ENCODE data around the gene HSPG2. TPM values are rescaled to one million over a fixed set of nuclear protein-coding genes. Genes with fewer than 3 reads are reported as not detected.

HSPG2 gene
- total and polyA plus RNA-seq, 8 donors = 150 to 434 (median 196) TPM

DNA sequence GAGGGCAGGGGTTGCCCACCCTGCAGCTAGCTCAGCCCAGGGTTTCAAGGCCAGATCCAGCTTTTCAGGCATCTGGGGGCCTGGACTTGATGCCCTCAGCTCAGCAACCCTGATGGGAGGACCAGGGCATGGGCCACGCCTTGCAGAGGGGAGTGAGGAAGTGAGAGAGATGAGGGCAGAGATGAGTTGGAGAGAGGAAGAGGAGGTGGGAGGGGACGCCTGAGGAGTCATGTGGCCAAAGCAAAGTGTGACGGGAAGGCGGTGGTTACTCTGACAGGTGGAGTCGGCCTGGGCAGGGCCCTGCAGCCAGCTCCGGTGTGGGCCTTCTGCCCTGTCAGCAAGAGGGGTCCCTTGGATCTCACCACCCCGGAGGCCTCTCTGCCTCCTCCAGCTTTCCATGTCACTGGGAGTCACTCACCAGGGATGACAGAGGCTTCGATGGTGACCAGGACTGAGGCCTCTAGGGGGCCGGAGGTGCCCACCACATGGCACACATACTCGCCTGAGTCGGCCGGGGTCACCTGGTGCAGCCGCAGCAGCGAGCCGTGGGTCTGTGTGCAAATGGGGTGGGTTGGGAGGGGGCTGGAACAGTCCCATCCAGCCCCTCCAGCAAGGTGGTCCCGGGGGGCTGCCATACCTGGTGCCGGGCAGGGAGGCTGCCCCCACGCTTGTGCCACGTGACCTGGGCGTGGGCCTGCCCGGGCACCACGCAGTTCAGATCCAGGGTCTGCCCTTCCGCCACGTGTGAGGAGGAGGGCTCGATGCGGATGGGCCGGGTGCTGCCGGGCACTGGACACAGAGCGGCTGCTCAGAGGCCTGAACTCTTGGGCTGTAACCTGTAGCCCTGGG, 84.6 kb downstream of the HSPG2 start:
- TF ChIP-seq CTCF (IDR thresholded peaks at IDR 0.05) = no peak
- Histone ChIP-seq H3K27me3 (no peaks in the 10 kb centered on the region), H3K9me3 (no peaks in the 10 kb centered on the region), H3K27ac (no peak overlapping the region), H3K4me3 (no peak overlapping the region), H3K36me3 (peaks cover 0 to 100% of the 10 kb centered on the region in 2 donors), H3K4me1 (no peaks in the 10 kb centered on the region)
- ATAC-seq (no peak), DNase-seq (peak in 1 of 4 donors; percentile 65)
- intact Hi-C loops (cut with DNase I) = no loop called here

- intact Hi-C loops (cut with DNase I) = no loop called here
- TF ChIP-seq CTCF (IDR thresholded peaks at IDR 0.05) = no peak
- Histone ChIP-seq H3K9me3 (no peaks in the 10 kb centered on the region), H3K27ac (no peak overlapping the region), H3K4me3 (no peak overlapping the region), H3K4me1 (no peaks in the 10 kb centered on the region), H3K27me3 (no peaks in the 10 kb centered on the region), H3K36me3 (peaks cover 0 to 100% of the 10 kb centered on the region in 2 donors)
- DNase-seq (peak in 1 of 4 donors; percentile 66), ATAC-seq (no peak)
Observed at GRCh38 chr1:21851430-21852250, 85.5 kb downstream of the HSPG2 start.

DNA sequence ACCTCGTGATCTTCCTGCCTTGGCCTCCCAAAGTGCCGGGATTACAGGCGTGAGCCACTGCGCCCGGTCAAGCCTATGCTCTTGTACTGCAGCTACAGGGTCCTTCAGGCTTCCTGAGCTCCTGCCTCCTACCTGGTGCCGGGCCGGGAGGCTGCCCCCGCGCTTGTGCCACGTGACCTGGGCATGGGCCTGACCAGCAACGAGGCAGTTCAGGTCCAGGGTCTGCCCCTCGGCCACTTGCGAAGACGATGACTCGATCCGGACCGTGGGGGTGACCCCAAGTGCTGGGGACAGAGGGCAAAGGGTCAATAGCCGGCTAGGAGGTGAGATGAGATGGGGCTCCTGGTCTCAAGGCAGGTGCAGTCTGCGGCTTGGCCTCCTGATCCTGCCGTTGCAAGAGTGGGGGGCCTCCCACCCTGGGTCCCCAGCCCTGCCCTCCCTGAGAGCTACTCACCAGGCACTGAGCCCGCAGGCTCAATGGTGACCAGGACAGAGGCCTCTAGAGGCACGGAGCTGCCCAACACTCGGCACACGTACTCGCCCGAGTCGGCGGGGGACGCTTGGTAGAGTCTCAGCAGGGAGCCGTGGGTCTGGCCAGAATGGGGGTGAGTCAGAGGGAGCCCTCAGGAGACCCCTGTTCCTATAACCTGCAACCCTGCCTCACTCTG, 87.1 kb downstream of the HSPG2 start:
- no peak overlapping the region for H3K4me3 ChIP-seq
- ATAC-seq (no peak), DNase-seq (peak in 1 of 4 donors; percentile 71)
- TF ChIP-seq CTCF (IDR thresholded peaks at IDR 0.05) = no peak
- no peak overlapping the region for H3K27ac ChIP-seq
- H3K27me3 ChIP-seq = no peaks in the 10 kb centered on the region
- no peaks in the 10 kb centered on the region for H3K9me3 ChIP-seq
- intact Hi-C loops (cut with DNase I) = no loop called here
- H3K4me1 ChIP-seq = no peaks in the 10 kb centered on the region
- H3K36me3 ChIP-seq = peaks cover 0 to 99% of the 10 kb centered on the region in 2 donors

DNA sequence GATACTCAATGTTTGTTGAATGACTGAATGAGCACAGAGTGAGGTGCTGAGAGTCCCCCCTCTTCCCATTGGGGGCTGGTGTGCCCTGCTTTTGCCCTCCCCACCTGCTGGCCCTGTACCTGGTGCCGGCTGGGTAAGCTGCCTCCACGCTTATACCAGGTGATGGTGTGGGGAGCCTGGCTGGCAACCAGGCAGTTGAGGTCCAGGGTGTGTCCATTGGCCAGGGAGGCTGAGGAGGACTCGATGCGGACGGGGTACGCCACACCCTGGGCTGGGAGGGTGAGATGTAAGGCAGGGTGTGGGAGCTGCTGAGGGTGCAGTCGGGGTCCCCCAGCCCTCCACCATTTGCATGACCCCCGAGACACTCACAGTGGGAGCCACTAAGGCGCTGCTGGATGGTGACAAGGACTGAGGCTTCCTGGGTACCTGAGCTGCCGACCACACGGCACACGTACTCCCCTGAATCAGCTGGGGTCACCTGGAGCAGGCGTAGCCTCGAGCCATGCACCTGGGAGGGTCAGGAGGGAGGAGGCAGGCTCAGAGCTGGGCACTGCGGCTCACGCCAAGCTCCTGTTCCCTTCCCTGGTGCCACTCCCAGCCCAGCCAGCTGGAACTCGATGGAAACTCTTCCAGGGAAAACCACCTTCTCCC, 88.5 kb downstream of the HSPG2 start:
- Histone ChIP-seq H3K9me3 (no peaks in the 10 kb centered on the region), H3K4me3 (no peak overlapping the region), H3K27me3 (no peaks in the 10 kb centered on the region), H3K27ac (no peak overlapping the region), H3K36me3 (peaks cover 0 to 99% of the 10 kb centered on the region in 2 donors), H3K4me1 (no peaks in the 10 kb centered on the region)
- intact Hi-C loops (cut with DNase I) = no loop called here
- DNase-seq = no peak
- ATAC-seq = no peak
- no peak for TF ChIP-seq CTCF (IDR thresholded peaks at IDR 0.05)

All from left lung (tissue), 10 donors.